Panc1 (cell line): ENCODE results near the gene ACP3. TPM values are rescaled to one million over a fixed set of nuclear protein-coding genes. Genes with fewer than 3 reads are reported as not detected.

Source experiments
- ATAC-seq: fragments of 200-7000 bp; cut with Tn5 transposase; 2 replicates; pipeline ENCODE4 v1.9.1; 2020; ENCODE audit warnings: mild to moderate bottlenecking, moderate library complexity
- BruUV-seq: library from RNA; stranded (reverse); fragments of 400-500 nt; replicated peaks from 2 replicates; lab custom pipeline; 2021; lab: Mats Ljungman, UMichigan
- CTCF ChIA-PET: fragments of 300-600 bp; sonication (Branson Sonifier 250); formaldehyde crosslinking; loops from one replicate; lab custom pipeline; 2022; ENCODE audit warnings: antibody characterized with exemption; lab: Charles Lee
- POLR2A ChIA-PET: fragments of 300-600 bp; sonication (Branson Sonifier 250); formaldehyde crosslinking; loops from one replicate; lab custom pipeline; 2022; ENCODE audit warnings: antibody characterized with exemption; lab: Charles Lee
- DNase-seq: peaks from one replicate; pipeline ENCODE4 v3.0.0-alpha.2; 2010; ENCODE audit warnings: low read depth, low spot score
- H3K27ac ChIP-seq: 2 replicates; pipeline ENCODE4 v1.5.1; 2011; ENCODE audit warnings: mild to moderate bottlenecking, low read length, inconsistent platforms
- H3K27me3 ChIP-seq: fragments of 200-500 bp; sonication (Bioruptor generic); 2 replicates; pipeline ENCODE4 v1.6.0; 2014; ENCODE audit warnings: low read length, inconsistent platforms; ENCODE audit not compliant: control insufficient read depth, insufficient read depth
- H3K36me3 ChIP-seq: fragments of 200-500 bp; sonication (Bioruptor generic); 2 replicates; pipeline ENCODE4 v1.5.1; 2014; ENCODE audit warnings: inconsistent platforms, mild to moderate bottlenecking, low read length, moderate library complexity; ENCODE audit not compliant: control insufficient read depth, insufficient read depth
- H3K4me1 ChIP-seq: 2 replicates; pipeline ENCODE4 v1.5.1; 2011; ENCODE audit warnings: inconsistent platforms, mild to moderate bottlenecking, low read length, moderate library complexity; ENCODE audit not compliant: control insufficient read depth, insufficient read depth
- H3K4me3 ChIP-seq, 2 experiments: 2 replicates each; pipeline ENCODE4 v1.5.1; 2011 to 2012; ENCODE audit warnings: low read depth in 2 of 2, low read length in 2 of 2, mild to moderate bottlenecking in 2 of 2, inconsistent platforms in 1 of 2, moderate library complexity in 1 of 2
- H3K9me3 ChIP-seq: fragments of 200-500 bp; sonication (Bioruptor generic); 2 replicates; pipeline ENCODE4 v1.5.1; 2014; ENCODE audit warnings: low read depth, mild to moderate bottlenecking, inconsistent platforms, low read length, moderate library complexity; ENCODE audit not compliant: control insufficient read depth, insufficient read depth
- CTCF ChIP-seq: fragments of 450-650 bp; IDR thresholded peaks from 2 replicates; pipeline ENCODE4 v1.5.1; 2017; ENCODE audit warnings: mild to moderate bottlenecking
- POLR2AphosphoS5 ChIP-seq: IDR thresholded peaks from 2 replicates; pipeline ENCODE4 v1.6.1; 2012; ENCODE audit warnings: mild to moderate bottlenecking, low read depth, low read length, moderate library complexity
- SIN3A ChIP-seq: IDR thresholded peaks from 2 replicates; pipeline ENCODE4 v1.6.1; 2012; ENCODE audit warnings: low read depth, mild to moderate bottlenecking, low read length, moderate library complexity, borderline replicate concordance; ENCODE audit not compliant: insufficient read depth
- TCF7L2 ChIP-seq: IDR thresholded peaks from 2 replicates; pipeline ENCODE4 v1.6.1; 2011; ENCODE audit warnings: mild to moderate bottlenecking, low read depth, low read length, inconsistent platforms
- in situ Hi-C: cut with HindIII; loops from 2 replicates; pipeline ENCODE4 v1.10.0; 2016; ENCODE audit warnings: low sequenced_read_pairs, low pct_unique_long_range_greater_than_20kb
- intact Hi-C: fragments of 100-400 bp; cut with micrococcal nuclease; formaldehyde crosslinking; loops from one replicate; pipeline ENCODE4 v1.10.0; 2022; ENCODE audit not compliant: unreplicated experiment
- total RNA-seq: library from RNA; stranded (reverse); gene quantifications from one replicate; pipeline ENCODE4 v1.2.1, GENCODE V29; 2021; ENCODE audit not compliant: unreplicated experiment
- TF ChIP-seq, protein P1 (sequence below), 2 experiments: IDR thresholded peaks; 2 replicates each; pipeline ENCODE4 v1.6.1; 2011 to 2012; ENCODE audit warnings: low read depth in 2 of 2, control low read depth in 1 of 2, low read length in 1 of 2, mild to moderate bottlenecking in 1 of 2, moderate library complexity in 1 of 2; ENCODE audit not compliant: insufficient read depth in 1 of 2

The ACP3 gene
- total RNA-seq, 1 experiment from 2014 or later = not detected

- no TSS peak for BruUV-seq
- TF ChIP-seq, protein P1, sequence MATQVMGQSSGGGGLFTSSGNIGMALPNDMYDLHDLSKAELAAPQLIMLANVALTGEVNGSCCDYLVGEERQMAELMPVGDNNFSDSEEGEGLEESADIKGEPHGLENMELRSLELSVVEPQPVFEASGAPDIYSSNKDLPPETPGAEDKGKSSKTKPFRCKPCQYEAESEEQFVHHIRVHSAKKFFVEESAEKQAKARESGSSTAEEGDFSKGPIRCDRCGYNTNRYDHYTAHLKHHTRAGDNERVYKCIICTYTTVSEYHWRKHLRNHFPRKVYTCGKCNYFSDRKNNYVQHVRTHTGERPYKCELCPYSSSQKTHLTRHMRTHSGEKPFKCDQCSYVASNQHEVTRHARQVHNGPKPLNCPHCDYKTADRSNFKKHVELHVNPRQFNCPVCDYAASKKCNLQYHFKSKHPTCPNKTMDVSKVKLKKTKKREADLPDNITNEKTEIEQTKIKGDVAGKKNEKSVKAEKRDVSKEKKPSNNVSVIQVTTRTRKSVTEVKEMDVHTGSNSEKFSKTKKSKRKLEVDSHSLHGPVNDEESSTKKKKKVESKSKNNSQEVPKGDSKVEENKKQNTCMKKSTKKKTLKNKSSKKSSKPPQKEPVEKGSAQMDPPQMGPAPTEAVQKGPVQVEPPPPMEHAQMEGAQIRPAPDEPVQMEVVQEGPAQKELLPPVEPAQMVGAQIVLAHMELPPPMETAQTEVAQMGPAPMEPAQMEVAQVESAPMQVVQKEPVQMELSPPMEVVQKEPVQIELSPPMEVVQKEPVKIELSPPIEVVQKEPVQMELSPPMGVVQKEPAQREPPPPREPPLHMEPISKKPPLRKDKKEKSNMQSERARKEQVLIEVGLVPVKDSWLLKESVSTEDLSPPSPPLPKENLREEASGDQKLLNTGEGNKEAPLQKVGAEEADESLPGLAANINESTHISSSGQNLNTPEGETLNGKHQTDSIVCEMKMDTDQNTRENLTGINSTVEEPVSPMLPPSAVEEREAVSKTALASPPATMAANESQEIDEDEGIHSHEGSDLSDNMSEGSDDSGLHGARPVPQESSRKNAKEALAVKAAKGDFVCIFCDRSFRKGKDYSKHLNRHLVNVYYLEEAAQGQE (IDR thresholded peaks at IDR 0.05; ENCODE audit: insufficient read depth in 1 of 2, low read depth in 2 of 2, low read length in 1 of 2) = no peak
- TF ChIP-seq TCF7L2 (no peak), SIN3A (no peak), POLR2AphosphoS5 (no peak), CTCF (no peak)
- DNase-seq (no peak), ATAC-seq (no peak)
- POLR2A ChIA-PET = no interaction called here
- H3K27ac ChIP-seq = no peak overlapping the region
- intact Hi-C loops = no loop called here
- in situ Hi-C loops = no loop called here
- CTCF ChIA-PET = interaction anchor here (0.7 kb wide), 1 partner anchor 589 kb away, joined by 4 read pairs; no protein-coding TSS in a partner anchor
- no peaks in the 10 kb centered on the region for H3K9me3 ChIP-seq
- no peak overlapping the region for H3K4me3 ChIP-seq
- no peaks in the 10 kb centered on the region for H3K36me3 ChIP-seq
- H3K4me1 ChIP-seq = no peaks in the 10 kb centered on the region
- H3K27me3 ChIP-seq = peaks cover 3% of the 10 kb centered on the region
Measured at GRCh38 chr3:132318451-132318850, 1.2 kb downstream of the ACP3 start.

GRCh38 chr3:132321304-132321703 lies 4.1 kb downstream of the ACP3 start:
- DNase-seq = no peak
- ChIA-PET CTCF (no interaction called here), POLR2A (interaction anchor here (0.5 kb wide), 1 partner anchor 644 kb away, joined by 3 read pairs; no protein-coding TSS in a partner anchor)
- TF ChIP-seq TCF7L2 (no peak), POLR2AphosphoS5 (no peak), SIN3A (no peak), CTCF (no peak)
- TF ChIP-seq, protein P1 (IDR thresholded peaks at IDR 0.05; ENCODE audit: insufficient read depth in 1 of 2, low read depth in 2 of 2, low read length in 1 of 2) = no peak
- intact Hi-C loops = no loop called here
- no peaks in the 10 kb centered on the region for H3K4me1 ChIP-seq
- H3K9me3 ChIP-seq = no peaks in the 10 kb centered on the region
- no TSS peak for BruUV-seq
- H3K4me3 ChIP-seq = no peak overlapping the region
- H3K27ac ChIP-seq = no peak overlapping the region
- in situ Hi-C loops = no loop called here
- peaks cover 3% of the 10 kb centered on the region for H3K27me3 ChIP-seq
- no peak for ATAC-seq
- H3K36me3 ChIP-seq = no peaks in the 10 kb centered on the region
